Left lung (tissue), 10 donors: ENCODE measurements around the gene KITLG. TPM values are rescaled to one million over a fixed set of nuclear protein-coding genes. Genes with fewer than 3 reads are reported as not detected.

ENCODE experiments used
- ATAC-seq: fragments of 200-7000 bp; cut with Tn5 transposase; one replicate; pipeline ENCODE4 v1.9.1; 2020; ENCODE audit warnings: moderate library complexity
- DNase-seq, 4 donors: peaks; one replicate each; pipeline ENCODE4 v3.0.0-alpha.2; 2013 to 2020
- H3K27ac ChIP-seq, 2 donors: fragments of 200-600 bp; sonication (generic) in 1 of 2; one replicate each; pipeline versions ENCODE4 v1.5.0 to v1.8.0; 2020 to 2021
- H3K27me3 ChIP-seq, 2 donors: fragments of 200-600 bp; sonication (generic) in 1 of 2; one replicate each; pipeline versions ENCODE4 v1.5.0 to v1.8.0; 2020 to 2021
- H3K36me3 ChIP-seq, 2 donors: fragments of 200-600 bp; sonication (generic) in 1 of 2; one replicate each; pipeline versions ENCODE4 v1.5.0 to v1.8.0; 2020 to 2021
- H3K4me1 ChIP-seq, 2 donors: fragments of 200-600 bp; one replicate each; pipeline ENCODE4 v1.8.0; 2021
- H3K4me3 ChIP-seq, 2 donors: fragments of 200-600 bp; sonication (generic) in 1 of 2; one replicate each; pipeline versions ENCODE4 v1.5.0 to v1.8.0; 2020 to 2021; ENCODE audit warnings: mild to moderate bottlenecking in 1 of 2
- H3K9me3 ChIP-seq, 2 donors: fragments of 200-600 bp; sonication (generic) in 1 of 2; one replicate each; pipeline versions ENCODE4 v1.5.0 to v1.8.0; 2020 to 2021
- CTCF ChIP-seq, 2 donors: fragments of 200-600 bp; sonication (generic) in 1 of 2; IDR thresholded peaks; one replicate each; pipeline versions ENCODE4 v1.5.0 to v1.8.0; 2021; ENCODE audit warnings: antibody characterized with exemption in 2 of 2
- intact Hi-C, 2 donors: fragments of 100-400 bp; cut with DNase I; formaldehyde crosslinking; loops; one replicate each; pipeline versions ENCODE4 v1.11.2 to v1.14.2; 2022
- polyA plus RNA-seq, 6 donors: library from polyadenylated mRNA; unstranded; fragments of 120-200 nt; gene quantifications; one replicate each; pipeline ENCODE4 v1.2.1, GENCODE V29; 2013; ENCODE audit not compliant: insufficient read length in 6 of 6
- total RNA-seq, 2 donors: library from RNA; stranded (reverse); fragmentation: NEBNext Ultra II Directional; extraction: Animal tissue kit (Norgen Biotek cat#: 25700); gene quantifications; one replicate each; pipeline ENCODE4 v1.2.1, GENCODE V29; 2021
- donor health status: DM: no; HTN: yes; CAD: no.
- donor health status: DM: no; HTN: no; CAD: no.

KITLG gene
- total and polyA plus RNA-seq, 8 donors = 35.6 to 69.1 (median 40.3) TPM

DNA sequence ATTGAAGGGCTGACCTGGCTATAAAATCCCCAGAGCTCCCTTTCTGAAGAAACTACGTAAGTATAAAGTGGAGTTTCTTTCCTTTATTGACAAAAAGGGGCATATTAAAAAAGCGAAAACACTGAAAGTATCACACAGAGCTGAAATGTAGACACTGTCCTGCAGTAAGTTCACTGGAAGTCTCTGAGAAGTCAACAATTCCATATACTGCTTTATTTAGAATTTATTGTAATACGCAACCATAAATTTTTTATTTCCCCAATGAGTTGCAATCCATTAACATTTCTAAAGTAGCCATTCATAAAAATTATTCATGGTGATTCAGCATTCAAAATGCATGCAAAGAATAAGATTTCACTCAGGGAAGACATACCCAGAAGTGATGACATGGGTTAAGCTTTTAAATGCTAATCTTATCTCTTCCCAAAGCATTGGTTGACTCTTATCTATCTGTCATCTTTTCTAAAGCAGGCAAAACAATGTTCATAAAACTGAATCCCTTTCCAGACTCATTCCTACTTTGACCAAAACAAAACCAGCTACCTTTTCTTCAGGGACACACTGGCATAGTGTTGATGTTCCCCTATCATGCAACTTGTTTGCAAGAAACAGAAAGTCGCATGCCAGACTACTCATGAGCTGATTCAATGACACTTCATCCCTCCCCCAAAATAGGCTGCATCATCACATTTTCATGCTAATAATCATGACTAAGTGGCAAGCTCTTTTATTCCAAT, 17.3 kb downstream of the KITLG start:
- DNase-seq (no peak), ATAC-seq (no peak)
- intact Hi-C loops = no loop called here
- H3K9me3 ChIP-seq = no peaks in the 10 kb centered on the region
- H3K4me3 ChIP-seq = no peak overlapping the region
- H3K4me1 ChIP-seq = peaks cover 12 to 20% of the 10 kb centered on the region in 2 donors
- no peaks in the 10 kb centered on the region for H3K36me3 ChIP-seq
- TF ChIP-seq CTCF (IDR thresholded peaks at IDR 0.05) = no peak
- H3K27ac ChIP-seq = no peak overlapping the region
- H3K27me3 ChIP-seq = no peaks in the 10 kb centered on the region

- Histone ChIP-seq H3K36me3 (no peaks in the 10 kb centered on the region), H3K4me3 (no peak overlapping the region), H3K27me3 (no peaks in the 10 kb centered on the region), H3K27ac (no peak overlapping the region), H3K9me3 (no peaks in the 10 kb centered on the region), H3K4me1 (peaks cover 7 to 11% of the 10 kb centered on the region in 2 donors)
- TF ChIP-seq CTCF (IDR thresholded peaks at IDR 0.05) = no peak
- ATAC-seq = no peak
- DNase-seq = no peak
- intact Hi-C loops = no loop called here
Measured at GRCh38 chr12:88562151-88562550, 18.1 kb downstream of the KITLG start.

DNA sequence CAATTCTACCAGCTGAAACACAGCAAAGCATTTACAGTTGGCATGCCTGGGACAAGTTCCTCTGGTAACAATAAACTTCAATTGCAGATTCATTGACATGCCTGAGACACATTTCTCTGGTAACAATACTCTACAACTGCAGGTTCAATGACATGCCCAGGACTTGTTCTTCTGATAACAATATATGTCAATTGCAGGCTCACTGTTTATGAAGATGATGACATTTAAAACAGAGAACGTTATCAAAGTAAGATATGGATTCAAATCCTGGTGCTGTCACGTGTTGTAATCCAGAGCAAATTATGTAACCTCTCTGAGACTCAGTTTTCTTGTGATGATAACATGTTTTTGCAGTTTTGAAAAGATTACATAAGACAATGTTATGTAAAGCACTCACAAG, 20.5 kb downstream of the KITLG start:
- intact Hi-C loops = no loop called here
- H3K4me3 ChIP-seq = no peak overlapping the region
- ATAC-seq (no peak), DNase-seq (no peak)
- no peak for TF ChIP-seq CTCF (IDR thresholded peaks at IDR 0.05)
- no peaks in the 10 kb centered on the region for H3K9me3 ChIP-seq
- peak overlapping the region in 1 of 2 donors; percentile 49 for H3K27ac ChIP-seq
- no peaks in the 10 kb centered on the region for H3K36me3 ChIP-seq
- H3K4me1 ChIP-seq = peaks cover 7 to 9% of the 10 kb centered on the region in 2 donors
- H3K27me3 ChIP-seq = no peaks in the 10 kb centered on the region

GRCh38 chr12:88559199-88559598, 21.1 kb downstream of the KITLG start:
- Histone ChIP-seq H3K4me3 (no peak overlapping the region), H3K4me1 (peaks cover 11 to 15% of the 10 kb centered on the region in 2 donors), H3K27me3 (no peaks in the 10 kb centered on the region), H3K36me3 (no peaks in the 10 kb centered on the region), H3K27ac (peak overlapping the region; percentile 16 to 49), H3K9me3 (no peaks in the 10 kb centered on the region)
- DNase-seq = peak in 1 of 4 donors; percentile 35
- intact Hi-C loops = no loop called here
- peak; percentile 87 for ATAC-seq
- TF ChIP-seq CTCF (IDR thresholded peaks at IDR 0.05) = no peak

DNA sequence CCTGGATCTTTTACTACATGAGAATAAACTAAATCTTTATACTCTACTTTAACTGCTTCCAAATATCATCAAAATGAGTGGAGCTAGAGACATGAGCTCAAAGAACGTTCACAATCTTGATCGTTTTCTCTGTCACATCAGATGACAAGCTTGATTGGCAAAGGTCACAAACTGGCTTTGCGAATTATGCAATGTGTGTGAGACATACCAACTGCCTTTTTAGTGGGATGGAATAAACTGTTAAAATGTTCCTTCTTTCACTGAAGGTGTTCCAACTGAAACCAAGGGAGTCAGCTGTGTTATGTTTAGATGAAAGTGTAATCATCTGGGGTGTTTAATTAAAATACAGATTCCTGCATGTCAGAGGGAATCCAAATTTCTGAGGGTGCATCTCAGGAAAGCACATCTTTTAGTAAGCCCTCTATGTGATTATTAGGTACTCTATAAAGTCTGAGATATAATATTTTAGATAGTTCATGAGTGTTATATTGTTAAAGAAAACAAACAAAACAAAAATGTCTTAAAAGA, 21.9 kb downstream of the KITLG start:
- intact Hi-C loops = no loop called here
- Histone ChIP-seq H3K9me3 (no peaks in the 10 kb centered on the region), H3K27ac (peak overlapping the region in 1 of 2 donors; percentile 49), H3K27me3 (no peaks in the 10 kb centered on the region), H3K4me3 (no peak overlapping the region), H3K4me1 (peaks cover 18 to 22% of the 10 kb centered on the region in 2 donors), H3K36me3 (no peaks in the 10 kb centered on the region)
- ATAC-seq (no peak), DNase-seq (no peak)
- TF ChIP-seq CTCF (IDR thresholded peaks at IDR 0.05) = no peak
